A549 (cell line): ENCODE measurements around the gene KCNQ1.

Experiments used
- CTCF ChIP-seq: fragments of >200 bp; sonication (Bioruptor Twin); formaldehyde crosslinking; IDR thresholded peaks from 3 replicates; pipeline ENCODE4 v1.5.1; 2016
- EP300 ChIP-seq, 2 experiments: fragments of >200 bp; sonication (Bioruptor Twin); formaldehyde crosslinking; IDR thresholded peaks; 2 replicates in 1 of 2; 3 replicates in 1 of 2; pipeline ENCODE4 v1.6.1; 2016 to 2017
- ESRRA ChIP-seq: fragments of 150-350 bp; IDR thresholded peaks from 2 replicates; pipeline ENCODE4 v1.6.1; 2014; ENCODE audit warnings: mild to moderate bottlenecking, low read length, borderline replicate concordance
- HOXB13 ChIP-seq: fragments of 250-450 bp; sonication (Bioruptor Pico); IDR thresholded peaks from 2 replicates; pipeline ENCODE4 v1.5.0; 2020; ENCODE audit warnings: low read depth, mild to moderate bottlenecking, moderate library complexity
- MAX ChIP-seq: IDR thresholded peaks from 2 replicates; pipeline ENCODE4 v1.6.1; 2012
- NR3C1 ChIP-seq: fragments of >200 bp; sonication (Bioruptor Twin); formaldehyde crosslinking; IDR thresholded peaks from 3 replicates; pipeline ENCODE4 v1.6.1; 2017
- PHF8 ChIP-seq: fragments of 200-600 bp; sonication (generic); IDR thresholded peaks from 2 replicates; pipeline ENCODE4 v1.6.1; 2016; ENCODE audit warnings: low read depth, mild to moderate bottlenecking, antibody characterized with exemption, moderate library complexity, borderline replicate concordance
- POLR2A ChIP-seq: IDR thresholded peaks from 2 replicates; pipeline ENCODE4 v1.6.1; 2012; ENCODE audit warnings: mild to moderate bottlenecking, low read length
- SMC3 ChIP-seq: fragments of >200 bp; sonication (Bioruptor Twin); formaldehyde crosslinking; IDR thresholded peaks from 3 replicates; pipeline ENCODE4 v1.6.1; 2018; ENCODE audit warnings: inconsistent platforms
- TFCP2L1 ChIP-seq: fragments of 250-450 bp; sonication (Bioruptor Pico); IDR thresholded peaks from 2 replicates; pipeline ENCODE4 v1.5.0; 2021; ENCODE audit warnings: mild to moderate bottlenecking
- ZC3H11A ChIP-seq: fragments of 450-650 bp; IDR thresholded peaks from 2 replicates; pipeline ENCODE4 v1.6.1; 2014; ENCODE audit warnings: antibody characterized with exemption, mild to moderate bottlenecking

- TF ChIP-seq PHF8: no peak
- TF ChIP-seq TFCP2L1: no peak
- no peak for TF ChIP-seq POLR2A
- TF ChIP-seq CTCF: no peak
- TF ChIP-seq EP300 (IDR thresholded peaks at IDR 0.05): no peak
- no peak for TF ChIP-seq SMC3
- TF ChIP-seq ZC3H11A: no peak
- no peak for TF ChIP-seq MAX
- TF ChIP-seq ESRRA: no peak
- no peak for TF ChIP-seq NR3C1
- no peak for TF ChIP-seq HOXB13
These were observed 229.2 kb downstream of the KCNQ1 start for GRCh38 chr11:2673871-2674471.
